ENCODE data around the gene PRSS2. TPM values are rescaled to one million over a fixed set of nuclear protein-coding genes. Genes with fewer than 3 reads are reported as not detected.

Gene PRSS2
- total and polyA plus RNA-seq, 2 donors (not counting 3 experiments of a cell fraction or from before 2014, with no cell fraction given), result 0.25 TPM; not detected in 1

DNA sequence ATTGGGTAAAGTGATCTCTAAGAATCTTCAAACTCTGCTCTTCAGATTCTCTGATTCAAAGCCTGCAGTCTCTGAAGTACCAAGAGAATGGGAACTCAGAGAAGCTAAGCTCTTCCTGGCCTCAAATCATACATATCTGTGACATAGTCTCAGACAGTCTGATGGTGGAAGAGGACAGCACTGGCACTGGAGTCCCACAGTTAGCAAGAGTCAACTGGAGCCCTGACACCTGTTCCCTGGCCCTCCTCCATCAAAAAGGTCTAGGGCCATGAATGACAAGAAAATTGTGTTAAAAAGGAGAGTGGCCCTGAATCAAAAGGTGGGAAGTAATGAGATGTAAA lies 37.7 kb downstream of the PRSS2 start:
- peak overlapping the region; percentile 60 for H3K9ac ChIP-seq (replicated peaks; ENCODE audit: extremely low read depth, insufficient read depth, low read length)

More for the DNA sequence above, 37.7 kb downstream of the PRSS2 start:
- no peaks in the 10 kb centered on the region for H3K79me2 ChIP-seq (ENCODE audit: control insufficient read depth, insufficient read depth, low read length)
- POLR2A ChIA-PET, result interaction anchor here (0.6 to 1.8 kb wide), 4 partner anchors 11 to 270 kb away, joined by 3 to 7 read pairs (median 4); no protein-coding TSS in a partner anchor
- H3K4me2 ChIP-seq (ENCODE audit: insufficient read depth, low read length), result peak overlapping the region; percentile 45
- intact Hi-C loops (cut with micrococcal nuclease), result loop anchor here (1.0 to 5.0 kb wide), 7 partner anchors 12 to 584 kb away; partner anchors contain the start of gene EPHB6
- FAIRE-seq (peak; percentile 12), DNase-seq (ENCODE audit: low read depth, low spot score) (no peak)
- dilution Hi-C loops (cut with MboI; ENCODE audit: extremely low pct_ligation_motif_present, low sequenced_read_pairs), result no loop called here
- peaks cover 64% of the 10 kb centered on the region for H3K4me1 ChIP-seq (ENCODE audit: control insufficient read depth, extremely low read depth, insufficient read depth, low read length)
- H3K27ac ChIP-seq (ENCODE audit: insufficient read depth, low read depth, low read length), result peak overlapping the region; percentile 98
- CTCF ChIA-PET, result interaction anchor here (1.0 to 9.8 kb wide), 15 partner anchors 18 to 274 kb away, joined by 3 to 425 read pairs (median 6); no protein-coding TSS in a partner anchor
- TSS peak; percentile 83 for BruUV-seq (replicated peaks)
- H4K20me1 ChIP-seq (replicated peaks; ENCODE audit: control insufficient read depth, extremely low read depth, insufficient read depth, low read length), result no peaks in the 10 kb centered on the region
- peak overlapping the region in 1 of 3 experiments; percentile 5 for H3K4me3 ChIP-seq (replicated peaks in 1 of 3; ENCODE audit: insufficient read depth in 1 of 3, low read depth in 1 of 3, low read length in 3 of 3)
- H3K36me3 ChIP-seq (ENCODE audit: control insufficient read depth in 2 of 2, extremely low read depth in 1 of 2, insufficient read depth in 2 of 2, low read length in 2 of 2), result peaks cover 0 to 1% of the 10 kb centered on the region in 2 experiments
- TF ChIP-seq POLR2AphosphoS5 (IDR thresholded peaks at IDR 0.05; ENCODE audit: insufficient read depth, low read depth, low read length) (no peak), MAX (IDR thresholded peaks at IDR 0.05; ENCODE audit: insufficient read depth, insufficient read length) (no peak), EZH2 (IDR thresholded peaks at IDR 0.05; ENCODE audit: borderline replicate concordance, low read depth, low read length, severe bottlenecking) (no peak), POLR2A (IDR thresholded peaks at IDR 0.05; ENCODE audit: low read depth, low read length) (no peak), JUN (IDR thresholded peaks at IDR 0.05; ENCODE audit: borderline replicate concordance, insufficient read depth, insufficient read length, low read depth) (no peak), FOS (IDR thresholded peaks at IDR 0.05; ENCODE audit: borderline replicate concordance, insufficient read depth, low read length) (no peak), GATA2 (IDR thresholded peaks at IDR 0.05; ENCODE audit: insufficient read depth, insufficient read length, low read depth, low read length) (no peak), MYC (IDR thresholded peaks at IDR 0.05; ENCODE audit: low read depth, low read length) (no peak)
- TF ChIP-seq, protein P1, sequence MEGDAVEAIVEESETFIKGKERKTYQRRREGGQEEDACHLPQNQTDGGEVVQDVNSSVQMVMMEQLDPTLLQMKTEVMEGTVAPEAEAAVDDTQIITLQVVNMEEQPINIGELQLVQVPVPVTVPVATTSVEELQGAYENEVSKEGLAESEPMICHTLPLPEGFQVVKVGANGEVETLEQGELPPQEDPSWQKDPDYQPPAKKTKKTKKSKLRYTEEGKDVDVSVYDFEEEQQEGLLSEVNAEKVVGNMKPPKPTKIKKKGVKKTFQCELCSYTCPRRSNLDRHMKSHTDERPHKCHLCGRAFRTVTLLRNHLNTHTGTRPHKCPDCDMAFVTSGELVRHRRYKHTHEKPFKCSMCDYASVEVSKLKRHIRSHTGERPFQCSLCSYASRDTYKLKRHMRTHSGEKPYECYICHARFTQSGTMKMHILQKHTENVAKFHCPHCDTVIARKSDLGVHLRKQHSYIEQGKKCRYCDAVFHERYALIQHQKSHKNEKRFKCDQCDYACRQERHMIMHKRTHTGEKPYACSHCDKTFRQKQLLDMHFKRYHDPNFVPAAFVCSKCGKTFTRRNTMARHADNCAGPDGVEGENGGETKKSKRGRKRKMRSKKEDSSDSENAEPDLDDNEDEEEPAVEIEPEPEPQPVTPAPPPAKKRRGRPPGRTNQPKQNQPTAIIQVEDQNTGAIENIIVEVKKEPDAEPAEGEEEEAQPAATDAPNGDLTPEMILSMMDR (IDR thresholded peaks at IDR 0.05; ENCODE audit: extremely low read depth in 1 of 2, insufficient read depth in 1 of 2, low read depth in 1 of 2, low read length in 2 of 2), result no peak
- no peak overlapping the region for H2AFZ ChIP-seq (ENCODE audit: low read depth, low read length)
- H3K9me1 ChIP-seq (replicated peaks; ENCODE audit: control insufficient read depth, extremely low read depth, insufficient read depth, low read length), result no peaks in the 10 kb centered on the region
- H3K27me3 ChIP-seq (ENCODE audit: control insufficient read depth in 2 of 2, insufficient read depth in 2 of 2, low read length in 2 of 2), result no peaks in the 10 kb centered on the region
- H3K9me3 ChIP-seq (replicated peaks; ENCODE audit: control insufficient read depth, insufficient read depth, low read length), result no peaks in the 10 kb centered on the region
